GM10266 (cell line): ENCODE measurements around the gene ZNF547.

Experiments used
- DNase-seq: peaks from one replicate; pipeline ENCODE4 v3.0.0; 2012; ENCODE audit errors: extremely low spot score
- CTCF ChIP-seq: IDR thresholded peaks from 2 replicates; pipeline ENCODE4 v1.5.1; 2012; ENCODE audit warnings: mild to moderate bottlenecking, low read depth; ENCODE audit not compliant: control insufficient read depth, insufficient read depth; ENCODE audit errors: missing control alignments

Gene ZNF547

DNA sequence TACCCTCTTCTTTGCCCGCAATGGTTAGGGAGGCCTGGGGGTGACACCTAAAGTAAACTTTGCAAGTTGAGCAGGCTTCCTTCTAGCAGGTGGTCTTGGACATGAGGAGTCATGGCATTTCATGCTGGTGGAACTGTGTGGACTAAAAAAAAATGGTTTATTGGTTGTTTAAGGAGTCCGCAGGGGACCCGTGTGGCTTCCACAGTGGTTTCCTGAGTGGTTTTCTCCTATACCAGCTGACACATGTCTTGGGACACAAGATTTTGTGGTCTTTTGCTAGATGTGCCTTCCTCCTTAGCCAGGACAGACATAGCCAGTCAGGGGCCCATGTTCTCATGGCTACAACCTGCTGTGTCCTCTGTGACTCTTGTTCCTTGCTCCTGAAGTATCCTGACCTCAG lies 41.6 kb upstream of the ZNF547 start:
- no peak for TF ChIP-seq CTCF
- DNase-seq, result no peak

GRCh38 chr19:57324992-57325391 lies 38.4 kb upstream of the ZNF547 start:
- TF ChIP-seq CTCF, result no peak
- DNase-seq, result no peak

GRCh38 chr19:57327993-57328392 lies 35.4 kb upstream of the ZNF547 start:
- TF ChIP-seq CTCF, result no peak
- DNase-seq, result no peak

DNA sequence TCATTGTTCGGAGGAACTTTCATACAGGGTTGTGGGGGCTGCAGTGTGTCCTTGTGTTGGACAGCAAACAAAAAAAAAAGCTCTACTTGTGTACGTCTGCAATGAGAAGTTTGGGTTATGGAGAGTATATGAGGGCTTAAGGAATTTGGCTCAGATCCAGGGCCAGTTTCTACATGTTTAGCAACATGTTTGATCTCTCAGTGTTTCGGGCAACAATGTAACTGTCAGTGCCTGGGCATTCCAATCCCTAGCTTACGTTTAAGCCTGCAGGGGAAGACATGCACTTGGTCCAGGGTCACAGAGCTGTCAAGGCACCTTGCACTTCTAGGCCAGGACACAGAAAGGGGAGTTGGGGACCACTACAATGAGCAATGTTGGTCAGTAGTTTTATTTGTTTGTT lies 29.2 kb upstream of the ZNF547 start:
- no peak for DNase-seq
- TF ChIP-seq CTCF, result no peak

DNA sequence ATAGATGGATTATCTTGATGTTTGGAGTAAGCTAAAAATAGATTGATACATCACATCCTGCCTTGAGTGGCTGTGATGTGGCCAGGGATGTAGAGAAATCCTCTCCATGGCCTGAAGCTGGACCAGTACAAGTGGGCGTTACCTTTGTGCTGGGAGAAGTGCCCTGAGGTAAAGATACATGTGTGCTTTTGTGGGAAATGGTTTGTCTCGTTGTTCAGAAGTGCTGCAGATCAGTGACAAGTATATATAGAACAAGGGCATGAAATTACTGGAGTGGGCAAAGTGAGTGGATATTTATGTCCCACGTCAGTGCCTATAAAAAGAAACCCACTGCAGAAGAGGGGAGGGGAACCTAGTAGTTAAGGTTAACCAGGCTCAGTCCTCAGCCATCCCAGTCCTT lies 24.5 kb upstream of the ZNF547 start:
- DNase-seq, result no peak
- no peak for TF ChIP-seq CTCF

DNA sequence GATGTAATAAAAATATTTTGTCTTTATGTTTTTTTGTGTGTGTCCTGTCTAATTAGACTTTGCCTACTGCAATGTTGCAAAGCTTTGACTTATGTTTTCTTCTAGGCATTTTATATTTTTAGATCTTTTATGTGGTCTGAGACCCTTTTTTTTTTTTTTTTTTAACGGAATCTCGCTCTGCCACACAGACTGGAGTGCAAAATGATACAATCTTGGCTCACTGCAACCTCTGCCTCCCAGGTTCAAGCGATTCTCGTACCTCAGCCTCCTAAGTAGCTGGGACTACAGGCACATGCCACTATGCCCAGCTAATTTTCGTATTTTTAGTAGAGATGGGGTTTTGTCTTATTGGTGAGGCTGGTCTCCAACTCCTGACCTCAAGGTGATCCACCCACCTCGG lies 20.8 kb upstream of the ZNF547 start:
- no peak for TF ChIP-seq CTCF
- no peak for DNase-seq

DNA sequence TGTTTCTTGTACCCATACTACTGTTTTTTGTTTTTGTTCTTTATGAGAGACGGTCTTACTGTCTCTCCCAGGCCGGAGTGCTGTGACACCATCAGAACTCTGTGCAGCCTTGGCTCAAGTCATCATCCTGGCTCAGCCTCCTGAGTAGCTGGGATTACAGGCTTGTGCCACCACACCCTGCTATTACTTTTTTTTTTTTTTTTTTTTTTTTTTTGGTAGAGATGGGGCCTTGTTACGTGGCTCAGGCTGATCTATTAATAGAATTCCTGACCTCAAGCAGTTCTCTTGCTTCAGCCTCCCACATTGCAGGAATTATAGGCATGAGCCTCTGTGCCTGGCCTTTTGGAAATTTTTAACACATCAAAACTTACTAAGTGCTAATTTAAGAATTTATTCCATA lies 15.2 kb upstream of the ZNF547 start:
- no peak for TF ChIP-seq CTCF
- DNase-seq, result no peak
